ENCODE measurements around the gene PIGBOS1.
A peak's percentile ranks its signal among the peaks of the same experiment; 100 is the strongest.
"Not testable (repeated sequence)": the region's sequence is repeated elsewhere in the genome, so short reads cannot be mapped to it uniquely, and the experiment has no call there.

PIGBOS1 gene

DNA sequence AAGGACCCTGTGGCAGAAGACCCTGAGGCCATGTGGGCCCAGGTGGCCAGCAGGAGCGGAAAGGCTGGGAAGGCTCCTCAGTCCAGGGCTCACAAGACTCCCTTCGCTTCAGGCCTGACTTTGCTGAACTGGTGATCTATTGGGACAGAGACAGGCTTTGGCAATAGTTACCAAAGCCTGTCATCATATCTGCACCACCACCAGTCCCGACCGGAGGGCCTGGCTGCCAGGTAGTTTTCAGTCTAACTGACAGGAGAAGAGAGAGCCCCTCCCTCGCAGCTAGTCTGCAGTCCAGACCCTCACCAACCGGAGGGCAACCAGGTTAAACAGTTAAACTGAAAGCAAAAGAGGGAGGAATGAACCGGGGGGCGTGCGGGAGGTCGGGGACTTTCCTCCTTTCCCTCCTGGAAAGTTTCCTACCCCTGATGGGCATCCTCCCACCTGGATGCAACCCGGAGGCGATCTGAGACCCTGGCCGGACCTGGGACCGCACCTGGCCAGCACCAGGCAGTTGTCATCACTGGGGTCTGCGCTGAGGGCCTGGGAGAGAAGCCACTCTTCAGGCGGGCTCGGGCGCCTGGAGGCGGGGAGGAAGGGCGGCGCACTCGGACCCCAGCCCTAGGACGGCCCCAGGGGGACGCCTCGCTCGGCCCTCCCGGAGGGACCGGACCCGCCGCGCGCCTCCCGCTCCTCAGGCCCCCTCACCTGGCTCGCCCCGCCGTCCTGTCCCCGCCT is 29.7 kb downstream of the PIGBOS1 start:
- peak; percentile 48 to 69 for DNase-seq

DNA sequence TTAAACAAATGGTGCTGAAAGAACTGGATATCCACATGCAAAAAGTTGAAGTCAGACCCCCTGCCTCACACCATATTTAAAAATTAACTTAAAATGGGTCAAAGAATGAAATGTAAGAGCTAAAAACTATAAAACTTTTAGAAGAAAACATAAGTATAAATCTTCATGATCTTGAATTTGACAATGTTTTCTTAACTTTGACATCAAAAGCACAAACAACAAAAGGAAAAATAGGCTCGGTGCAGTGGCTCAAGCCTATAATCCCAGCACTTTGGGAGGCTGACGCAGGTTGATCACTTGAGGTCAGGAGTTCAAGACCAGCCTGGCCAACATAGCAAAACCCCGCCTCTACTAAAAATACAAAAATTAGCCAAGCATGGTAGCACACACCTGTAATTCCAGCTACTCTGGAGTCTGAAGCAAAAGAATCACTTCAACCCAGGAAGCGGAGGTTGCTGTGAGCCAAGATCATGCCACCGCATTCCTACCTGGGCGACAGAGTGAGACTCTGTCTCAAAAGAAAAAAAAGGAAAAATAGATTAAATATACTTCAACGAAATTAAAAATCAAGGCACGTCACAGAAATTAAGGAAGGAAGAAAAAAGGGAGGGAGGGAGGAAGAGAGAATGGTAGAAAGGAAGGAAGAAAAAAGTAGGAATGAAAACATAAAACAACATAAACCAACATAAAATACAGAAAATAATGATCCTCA is 30.8 kb downstream of the PIGBOS1 start:
- Histone ChIP-seq H3K4me3 (peak overlapping the region; percentile 82 to 90), H3K36me3 (no peaks in the 10 kb centered on the region), H3K4me1 (peaks cover 0 to 36% (median 11%) of the 10 kb centered on the region in 4 donors), H3K9me3 (no peaks in the 10 kb centered on the region), H3K27ac (peak overlapping the region in 1 of 2 donors; percentile 93), H3K27me3 (no peaks in the 10 kb centered on the region)
- TF ChIP-seq, protein P1, sequence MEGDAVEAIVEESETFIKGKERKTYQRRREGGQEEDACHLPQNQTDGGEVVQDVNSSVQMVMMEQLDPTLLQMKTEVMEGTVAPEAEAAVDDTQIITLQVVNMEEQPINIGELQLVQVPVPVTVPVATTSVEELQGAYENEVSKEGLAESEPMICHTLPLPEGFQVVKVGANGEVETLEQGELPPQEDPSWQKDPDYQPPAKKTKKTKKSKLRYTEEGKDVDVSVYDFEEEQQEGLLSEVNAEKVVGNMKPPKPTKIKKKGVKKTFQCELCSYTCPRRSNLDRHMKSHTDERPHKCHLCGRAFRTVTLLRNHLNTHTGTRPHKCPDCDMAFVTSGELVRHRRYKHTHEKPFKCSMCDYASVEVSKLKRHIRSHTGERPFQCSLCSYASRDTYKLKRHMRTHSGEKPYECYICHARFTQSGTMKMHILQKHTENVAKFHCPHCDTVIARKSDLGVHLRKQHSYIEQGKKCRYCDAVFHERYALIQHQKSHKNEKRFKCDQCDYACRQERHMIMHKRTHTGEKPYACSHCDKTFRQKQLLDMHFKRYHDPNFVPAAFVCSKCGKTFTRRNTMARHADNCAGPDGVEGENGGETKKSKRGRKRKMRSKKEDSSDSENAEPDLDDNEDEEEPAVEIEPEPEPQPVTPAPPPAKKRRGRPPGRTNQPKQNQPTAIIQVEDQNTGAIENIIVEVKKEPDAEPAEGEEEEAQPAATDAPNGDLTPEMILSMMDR (IDR thresholded peaks at IDR 0.05): no peak
- no peak for DNase-seq
- intact Hi-C loops (cut with DNase I; ENCODE audit: low total_unique reads): loop anchor here (10.0 kb wide), 1 partner anchor 1313 kb away; the partner anchor contains the start of gene UNC13C

More for the DNA sequence above, 29.7 kb downstream of the PIGBOS1 start:
- intact Hi-C loops (cut with DNase I; ENCODE audit: low total_unique reads): loop anchor here (10.0 kb wide), 1 partner anchor 1314 kb away; the partner anchor contains the start of gene UNC13C
- Histone ChIP-seq H3K27me3 (no peaks in the 10 kb centered on the region), H3K9me3 (no peaks in the 10 kb centered on the region), H3K4me1 (peaks cover 0 to 34% (median 11%) of the 10 kb centered on the region in 4 donors), H3K36me3 (no peaks in the 10 kb centered on the region), H3K4me3 (peak overlapping the region; percentile 82 to 90), H3K27ac (peak overlapping the region; percentile 93)
- TF ChIP-seq, protein P1 (IDR thresholded peaks at IDR 0.05): peak in 1 of 2 experiments; percentile 8

DNA sequence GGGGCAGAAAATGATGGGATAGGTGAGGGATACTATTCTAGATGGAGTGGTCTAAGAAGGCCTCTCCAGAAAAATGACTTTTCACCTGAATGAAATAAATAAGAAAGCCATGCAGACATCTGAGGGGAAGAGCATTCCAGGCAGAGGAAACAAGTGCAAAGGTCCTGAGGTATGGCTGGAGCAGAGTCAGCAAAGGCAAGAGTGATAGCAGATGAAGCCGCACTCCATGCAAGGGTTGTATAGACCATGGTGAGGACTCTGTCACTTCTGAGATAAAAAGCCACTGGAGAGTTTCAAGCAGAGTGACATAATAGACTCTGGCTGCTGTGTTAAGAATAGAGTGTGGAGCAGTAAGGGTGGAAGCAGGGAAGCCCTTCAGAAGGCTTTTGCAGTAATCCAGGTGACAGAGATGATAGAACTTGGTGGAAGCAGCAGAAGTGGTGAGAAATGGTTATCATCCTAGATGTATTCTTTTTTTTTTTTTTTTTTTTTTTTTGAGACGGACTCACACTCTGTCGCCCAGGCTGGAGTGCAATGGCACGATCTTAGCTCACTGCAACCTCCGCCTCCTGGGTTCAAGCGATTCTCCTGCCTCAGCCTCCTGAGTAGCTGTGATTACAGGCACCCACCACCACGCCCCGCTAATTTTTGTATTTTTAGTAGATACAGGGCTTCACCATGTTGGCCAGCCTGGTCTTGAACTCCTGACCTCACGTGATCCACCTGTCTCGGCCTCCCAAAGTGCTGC is 32.3 kb downstream of the PIGBOS1 start:
- H3K9me3 ChIP-seq, H3K36me3 ChIP-seq, H3K27me3 ChIP-seq, H3K27ac ChIP-seq, H3K4me3 ChIP-seq, DNase-seq: not testable (repeated sequence)
- intact Hi-C loops (cut with DNase I; ENCODE audit: low total_unique reads): loop anchor here (10.0 kb wide), 1 partner anchor 1312 kb away; the partner anchor contains the start of gene UNC13C
- H3K4me1 ChIP-seq: peaks cover 0 to 49% (median 16%) of the 10 kb centered on the region in 4 donors

DNA sequence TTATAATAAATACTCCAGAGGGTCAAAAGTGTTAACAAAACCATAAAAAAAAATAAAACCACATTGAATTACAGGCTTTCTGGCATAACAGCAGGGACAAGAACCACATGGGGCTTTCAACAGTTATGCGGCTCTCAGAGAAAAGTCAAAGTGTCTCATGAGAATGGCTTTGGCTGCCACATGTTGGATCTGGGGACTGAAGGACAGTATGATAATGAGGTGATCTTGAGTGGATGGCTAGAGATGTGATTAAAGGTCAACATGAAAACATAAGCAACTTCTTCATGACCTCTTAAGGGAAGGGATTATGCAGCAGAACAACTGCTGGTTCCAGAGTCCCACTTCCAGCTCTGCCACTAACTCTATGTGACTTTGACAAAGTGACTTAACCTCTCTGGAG is 34.5 kb downstream of the PIGBOS1 start:
- H3K27ac ChIP-seq: no peak overlapping the region
- intact Hi-C loops (cut with DNase I; ENCODE audit: low total_unique reads): loop anchor here (10.0 kb wide), 1 partner anchor 1310 kb away; the partner anchor contains the start of gene UNC13C

DNA sequence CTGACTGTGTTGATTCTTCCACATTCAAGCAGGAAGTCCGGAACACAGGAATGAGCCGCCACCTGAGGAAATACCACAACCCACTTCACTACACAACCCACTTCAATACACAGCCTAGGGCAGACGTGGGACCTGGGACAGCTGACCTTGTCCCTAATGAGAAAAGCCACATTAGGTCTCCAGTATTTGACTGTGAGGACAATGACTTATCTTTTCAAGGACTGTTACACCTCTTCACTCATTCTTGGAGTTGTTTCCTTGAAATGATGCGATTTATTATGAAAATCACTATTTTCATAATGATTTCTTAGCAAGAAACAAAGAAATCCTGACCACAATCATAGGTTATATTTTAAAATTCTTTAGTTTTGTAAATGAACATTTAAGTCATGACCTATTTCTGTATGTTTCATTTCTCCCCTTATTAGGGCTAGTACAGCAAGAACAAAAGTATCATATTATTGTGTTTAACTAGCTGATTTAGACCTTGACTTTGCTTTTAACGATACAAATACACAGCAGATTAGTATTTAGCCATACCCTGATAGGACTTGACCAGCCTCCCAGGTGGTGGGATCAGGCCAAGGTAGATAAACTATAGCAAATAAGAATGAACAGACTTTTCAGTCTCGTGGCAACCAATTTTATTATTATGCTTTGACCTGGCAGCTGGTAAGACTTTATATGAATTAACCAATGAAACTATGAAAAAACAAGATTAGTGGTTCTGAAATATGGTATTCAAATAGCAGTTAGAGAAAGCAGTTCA is 35.4 kb downstream of the PIGBOS1 start:
- TF ChIP-seq, protein P1 (IDR thresholded peaks at IDR 0.05): no peak
- no peak overlapping the region for H3K27ac ChIP-seq
- no peak for DNase-seq

More for the DNA sequence above, 34.5 kb downstream of the PIGBOS1 start:
- no peaks in the 10 kb centered on the region for H3K9me3 ChIP-seq
- H3K27me3 ChIP-seq: no peaks in the 10 kb centered on the region
- DNase-seq: no peak
- no peaks in the 10 kb centered on the region for H3K36me3 ChIP-seq
- no peak overlapping the region for H3K4me3 ChIP-seq
- H3K4me1 ChIP-seq: peaks cover 0 to 46% (median 12%) of the 10 kb centered on the region in 4 donors
- TF ChIP-seq, protein P1 (IDR thresholded peaks at IDR 0.05): no peak

More for the DNA sequence above, 35.4 kb downstream of the PIGBOS1 start:
- intact Hi-C loops (cut with DNase I; ENCODE audit: low total_unique reads): loop anchor here (10.0 kb wide), 1 partner anchor 1309 kb away; the partner anchor contains the start of gene UNC13C
- H3K4me3 ChIP-seq: no peak overlapping the region
- H3K27me3 ChIP-seq: no peaks in the 10 kb centered on the region
- H3K4me1 ChIP-seq: peaks cover 0 to 46% (median 9%) of the 10 kb centered on the region in 4 donors
- no peaks in the 10 kb centered on the region for H3K9me3 ChIP-seq
- H3K36me3 ChIP-seq: no peaks in the 10 kb centered on the region

Measured in tibial artery (tissue), 4 donors.